HEK293 (cell line): ENCODE results near the gene TAF10.
A peak's percentile ranks its signal among the peaks of the same experiment; 100 is the strongest.

Experiments used
- GFI1B ChIP-seq: fragments of 450-650 bp; formaldehyde crosslinking; IDR thresholded peaks from 2 replicates; pipeline ENCODE4 v1.5.1; 2016; ENCODE audit warnings: missing biosample characterization, missing genetic modification characterization
- KLF7 ChIP-seq: fragments of 450-650 bp; formaldehyde crosslinking; IDR thresholded peaks from 2 replicates; pipeline ENCODE4 v1.5.1; 2016; ENCODE audit warnings: missing biosample characterization, missing genetic modification characterization, borderline replicate concordance
- KLF8 ChIP-seq: fragments of 450-650 bp; formaldehyde crosslinking; IDR thresholded peaks from 2 replicates; pipeline ENCODE4 v1.5.1; 2016; ENCODE audit warnings: missing biosample characterization, missing genetic modification characterization
- OVOL3 ChIP-seq: fragments of 450-650 bp; formaldehyde crosslinking; IDR thresholded peaks from 2 replicates; pipeline ENCODE4 v1.5.1; 2016; ENCODE audit warnings: missing biosample characterization, missing genetic modification characterization
- PRDM10 ChIP-seq: fragments of 450-650 bp; formaldehyde crosslinking; IDR thresholded peaks from 2 replicates; pipeline ENCODE4 v1.5.1; 2016; ENCODE audit warnings: missing biosample characterization, missing genetic modification characterization
- SALL2 ChIP-seq: fragments of 450-650 bp; formaldehyde crosslinking; IDR thresholded peaks from 2 replicates; pipeline ENCODE4 v1.5.0; 2017; ENCODE audit warnings: missing biosample characterization, mild to moderate bottlenecking, missing genetic modification characterization, borderline replicate concordance
- SP3 ChIP-seq: fragments of 450-650 bp; formaldehyde crosslinking; IDR thresholded peaks from 2 replicates; pipeline ENCODE4 v1.5.1; 2016; ENCODE audit warnings: missing biosample characterization, missing genetic modification characterization
- SP7 ChIP-seq: fragments of 450-650 bp; formaldehyde crosslinking; IDR thresholded peaks from 2 replicates; pipeline ENCODE4 v1.5.1; 2016; ENCODE audit warnings: missing biosample characterization, missing genetic modification characterization
- ZBTB1 ChIP-seq: fragments of 450-650 bp; formaldehyde crosslinking; IDR thresholded peaks from 2 replicates; pipeline ENCODE4 v1.5.1; 2016; ENCODE audit warnings: missing biosample characterization, missing genetic modification characterization
- ZBTB21 ChIP-seq: fragments of 450-650 bp; formaldehyde crosslinking; IDR thresholded peaks from 2 replicates; pipeline ENCODE4 v1.5.1; 2017; ENCODE audit warnings: missing biosample characterization, missing genetic modification characterization
- ZBTB49 ChIP-seq: fragments of 450-650 bp; formaldehyde crosslinking; IDR thresholded peaks from 2 replicates; pipeline ENCODE4 v1.5.1; 2016; ENCODE audit warnings: missing biosample characterization, missing genetic modification characterization, low read depth
- ZBTB8A ChIP-seq: fragments of 450-650 bp; formaldehyde crosslinking; IDR thresholded peaks from 2 replicates; pipeline ENCODE4 v1.5.1; 2016; ENCODE audit warnings: missing biosample characterization, missing genetic modification characterization
- ZFP3 ChIP-seq: fragments of 450-650 bp; formaldehyde crosslinking; IDR thresholded peaks from 2 replicates; pipeline ENCODE4 v1.5.1; 2016; ENCODE audit warnings: low read depth, missing biosample characterization, missing genetic modification characterization
- ZNF112 ChIP-seq: fragments of 450-650 bp; formaldehyde crosslinking; IDR thresholded peaks from 2 replicates; pipeline ENCODE4 v1.5.0; 2017; ENCODE audit warnings: missing biosample characterization, missing genetic modification characterization
- ZNF121 ChIP-seq: fragments of 450-650 bp; formaldehyde crosslinking; IDR thresholded peaks from 2 replicates; pipeline ENCODE4 v1.5.1; 2016; ENCODE audit warnings: missing biosample characterization, missing genetic modification characterization
- ZNF138 ChIP-seq: fragments of 450-650 bp; formaldehyde crosslinking; IDR thresholded peaks from 2 replicates; pipeline ENCODE4 v1.5.1; 2016; ENCODE audit warnings: missing biosample characterization, missing genetic modification characterization, borderline replicate concordance
- ZNF140 ChIP-seq: fragments of 450-650 bp; formaldehyde crosslinking; IDR thresholded peaks from 2 replicates; pipeline ENCODE4 v1.5.1; 2016; ENCODE audit warnings: missing biosample characterization, missing genetic modification characterization
- ZNF24 ChIP-seq: fragments of 450-650 bp; formaldehyde crosslinking; IDR thresholded peaks from 2 replicates; pipeline ENCODE4 v1.5.1; 2016; ENCODE audit warnings: missing biosample characterization, missing genetic modification characterization
- ZNF335 ChIP-seq: fragments of 450-650 bp; formaldehyde crosslinking; conservative IDR thresholded peaks from 2 replicates; pipeline ENCODE4 v1.5.1; 2016; ENCODE audit warnings: missing biosample characterization, missing genetic modification characterization
- ZNF341 ChIP-seq: fragments of 450-650 bp; formaldehyde crosslinking; IDR thresholded peaks from 2 replicates; pipeline ENCODE4; 2016; ENCODE audit warnings: low read depth, missing biosample characterization, missing genetic modification characterization
- ZNF473 ChIP-seq: fragments of 450-650 bp; formaldehyde crosslinking; IDR thresholded peaks from 2 replicates; pipeline ENCODE4 v1.5.1; 2017; ENCODE audit warnings: missing biosample characterization, missing genetic modification characterization
- ZNF530 ChIP-seq: fragments of 450-650 bp; formaldehyde crosslinking; IDR thresholded peaks from 2 replicates; pipeline ENCODE4 v1.5.1; 2016; ENCODE audit warnings: low read depth, missing biosample characterization, missing genetic modification characterization
- ZNF548 ChIP-seq: fragments of 450-650 bp; formaldehyde crosslinking; IDR thresholded peaks from 2 replicates; pipeline ENCODE4 v1.5.1; 2016; ENCODE audit warnings: missing biosample characterization, missing genetic modification characterization
- ZNF555 ChIP-seq: fragments of 450-650 bp; formaldehyde crosslinking; conservative IDR thresholded peaks from 2 replicates; pipeline ENCODE4 v1.5.1; 2017; ENCODE audit warnings: missing biosample characterization, mild to moderate bottlenecking, missing genetic modification characterization, inconsistent platforms
- ZNF600 ChIP-seq: fragments of 450-650 bp; formaldehyde crosslinking; IDR thresholded peaks from 2 replicates; pipeline ENCODE4 v1.5.1; 2016; ENCODE audit warnings: missing biosample characterization, missing genetic modification characterization
- ZNF629 ChIP-seq: fragments of 450-650 bp; formaldehyde crosslinking; IDR thresholded peaks from 2 replicates; pipeline ENCODE4 v1.5.1; 2017; ENCODE audit warnings: missing biosample characterization, missing genetic modification characterization
- ZNF701 ChIP-seq: fragments of 450-650 bp; formaldehyde crosslinking; IDR thresholded peaks from 2 replicates; pipeline ENCODE4 v1.5.1; 2016; ENCODE audit warnings: missing biosample characterization, missing genetic modification characterization
- ZNF837 ChIP-seq: fragments of 450-650 bp; formaldehyde crosslinking; IDR thresholded peaks from 2 replicates; pipeline ENCODE4 v1.5.1; 2016; ENCODE audit warnings: missing biosample characterization, missing genetic modification characterization
- ZNF843 ChIP-seq: fragments of 450-650 bp; formaldehyde crosslinking; IDR thresholded peaks from 2 replicates; pipeline ENCODE4 v1.5.1; 2016; ENCODE audit warnings: missing biosample characterization, missing genetic modification characterization
- ZXDB ChIP-seq: fragments of 450-650 bp; formaldehyde crosslinking; IDR thresholded peaks from 2 replicates; pipeline ENCODE4 v1.5.1; 2016; ENCODE audit warnings: missing biosample characterization, missing genetic modification characterization
- TF ChIP-seq, protein P1 (sequence below): fragments of 450-650 bp; formaldehyde crosslinking; IDR thresholded peaks from 2 replicates; pipeline ENCODE4 v1.5.1; 2016; ENCODE audit warnings: missing biosample characterization, missing genetic modification characterization

Gene TAF10

DNA sequence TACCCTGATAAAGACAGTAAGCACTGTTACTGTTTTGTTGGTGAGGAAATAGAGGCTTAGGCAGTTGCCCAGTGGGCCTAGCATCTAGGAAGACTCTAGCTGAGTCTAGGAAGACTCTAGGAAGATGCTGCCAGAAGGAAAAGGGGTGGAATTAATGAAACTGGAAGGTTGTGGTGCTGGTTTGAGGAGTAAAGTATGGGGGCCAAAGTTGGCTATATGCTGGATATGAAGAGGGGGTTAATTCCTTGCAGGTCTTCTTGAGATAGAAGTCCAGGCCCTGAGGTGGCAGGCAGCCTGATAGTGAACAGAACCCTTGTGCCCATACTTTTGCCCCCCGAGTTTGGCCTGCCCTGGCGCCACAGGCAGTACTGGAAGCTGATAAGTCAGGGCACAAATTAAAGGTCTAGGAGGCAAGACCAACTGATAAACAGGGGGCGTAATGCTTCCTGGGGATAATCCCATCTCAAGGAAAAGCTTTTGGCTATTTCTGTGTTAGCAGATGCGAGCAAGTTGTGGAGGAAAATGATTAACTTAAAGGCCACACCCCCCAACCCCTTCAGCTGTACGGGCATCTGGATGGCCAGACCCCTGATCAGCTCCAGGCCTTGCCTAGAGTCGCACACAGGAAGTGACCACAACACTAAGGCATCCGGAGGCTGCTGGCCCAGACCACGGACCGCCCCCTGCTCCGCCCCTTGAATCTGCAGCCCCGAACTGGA, 5.4 kb downstream of the TAF10 start (continued):
- TF ChIP-seq, protein P1, sequence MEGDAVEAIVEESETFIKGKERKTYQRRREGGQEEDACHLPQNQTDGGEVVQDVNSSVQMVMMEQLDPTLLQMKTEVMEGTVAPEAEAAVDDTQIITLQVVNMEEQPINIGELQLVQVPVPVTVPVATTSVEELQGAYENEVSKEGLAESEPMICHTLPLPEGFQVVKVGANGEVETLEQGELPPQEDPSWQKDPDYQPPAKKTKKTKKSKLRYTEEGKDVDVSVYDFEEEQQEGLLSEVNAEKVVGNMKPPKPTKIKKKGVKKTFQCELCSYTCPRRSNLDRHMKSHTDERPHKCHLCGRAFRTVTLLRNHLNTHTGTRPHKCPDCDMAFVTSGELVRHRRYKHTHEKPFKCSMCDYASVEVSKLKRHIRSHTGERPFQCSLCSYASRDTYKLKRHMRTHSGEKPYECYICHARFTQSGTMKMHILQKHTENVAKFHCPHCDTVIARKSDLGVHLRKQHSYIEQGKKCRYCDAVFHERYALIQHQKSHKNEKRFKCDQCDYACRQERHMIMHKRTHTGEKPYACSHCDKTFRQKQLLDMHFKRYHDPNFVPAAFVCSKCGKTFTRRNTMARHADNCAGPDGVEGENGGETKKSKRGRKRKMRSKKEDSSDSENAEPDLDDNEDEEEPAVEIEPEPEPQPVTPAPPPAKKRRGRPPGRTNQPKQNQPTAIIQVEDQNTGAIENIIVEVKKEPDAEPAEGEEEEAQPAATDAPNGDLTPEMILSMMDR = no peak
- TF ChIP-seq ZBTB21 (tag by site-specific recombination) (no peak), ZNF138 (tag by site-specific recombination) (no peak), KLF7 (no peak), GFI1B (no peak), ZNF473 (tag by site-specific recombination) (no peak), ZNF121 (no peak), ZBTB49 (tag by site-specific recombination) (no peak), SP7 (peak; percentile 31; the same call in 1 of the 2 replicates), ZNF112 (tag by site-specific recombination) (no peak), ZNF548 (no peak), ZNF530 (no peak), ZNF843 (tag by site-specific recombination) (no peak), ZNF140 (tag by site-specific recombination) (no peak), SALL2 (tag by site-specific recombination) (no peak), PRDM10 (tag by site-specific recombination) (peak; percentile 79), ZXDB (tag by site-specific recombination) (peak; percentile 69), ZNF600 (tag by site-specific recombination) (no peak), ZNF701 (tag by site-specific recombination) (no peak), ZNF341 (tag by site-specific recombination) (no peak), ZNF24 (tag by site-specific recombination) (no peak), ZNF335 (tag by site-specific recombination) (peak; percentile 88), KLF8 (tag by site-specific recombination) (0 out of 2 replicates have a peak, but pooled peaks have one; percentile 42), ZBTB1 (no peak), ZNF837 (tag by site-specific recombination) (no peak), ZNF555 (tag by site-specific recombination) (no peak), ZNF629 (tag by site-specific recombination) (peak; percentile 38; the same call in 1 of the 2 replicates), ZFP3 (tag by site-specific recombination) (no peak), OVOL3 (tag by site-specific recombination) (no peak), SP3 (tag by site-specific recombination) (peak; percentile 73), ZBTB8A (tag by site-specific recombination) (no peak)
